ENCODE measurements around the gene SLC4A8.

SLC4A8 gene

DNA sequence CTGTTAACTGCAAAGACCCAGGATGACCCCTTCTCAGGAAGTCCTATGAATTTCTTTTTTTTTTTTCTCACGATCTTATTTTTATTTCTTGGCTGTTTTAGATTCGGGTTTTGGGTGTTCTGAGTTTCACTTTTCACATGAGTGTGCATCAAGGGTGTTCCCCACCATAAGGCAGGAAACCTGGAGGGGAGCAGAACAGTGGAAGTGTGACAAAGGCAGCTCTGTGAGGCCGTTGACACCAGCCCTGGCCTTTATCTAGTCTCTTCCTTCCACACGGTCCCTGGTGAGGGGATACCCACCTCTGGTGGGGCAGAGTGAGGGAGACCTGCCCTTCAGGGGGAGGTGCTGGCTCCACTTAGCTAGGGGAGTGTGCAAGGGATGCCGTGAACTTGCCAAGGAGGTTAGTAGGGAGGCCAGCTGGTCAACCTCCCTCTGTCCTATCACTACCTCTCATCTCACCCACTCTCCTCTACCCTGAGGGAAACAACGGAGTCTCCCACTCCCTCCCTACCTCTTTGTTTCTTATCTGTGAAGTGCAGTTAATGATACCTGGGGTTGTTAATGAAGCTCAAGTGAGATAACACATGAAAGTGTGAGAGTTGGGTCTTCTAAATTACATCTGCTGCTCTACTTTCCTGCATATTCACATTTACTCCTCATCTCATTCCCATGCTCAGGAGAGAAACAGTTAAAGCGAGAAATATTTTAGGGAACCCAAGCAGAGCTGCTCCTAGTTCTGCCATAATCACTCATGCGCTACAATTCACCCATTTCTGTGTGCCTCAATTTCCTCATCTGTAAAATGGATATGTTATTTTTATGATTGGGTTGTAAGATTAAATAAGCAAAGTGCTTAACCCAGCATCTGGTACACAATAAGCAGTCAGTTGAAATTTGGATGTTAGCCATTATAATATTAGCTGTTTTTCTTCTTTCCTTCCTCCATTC is 29.1 kb upstream of the SLC4A8 start:
- DNase-seq: no peak

DNA sequence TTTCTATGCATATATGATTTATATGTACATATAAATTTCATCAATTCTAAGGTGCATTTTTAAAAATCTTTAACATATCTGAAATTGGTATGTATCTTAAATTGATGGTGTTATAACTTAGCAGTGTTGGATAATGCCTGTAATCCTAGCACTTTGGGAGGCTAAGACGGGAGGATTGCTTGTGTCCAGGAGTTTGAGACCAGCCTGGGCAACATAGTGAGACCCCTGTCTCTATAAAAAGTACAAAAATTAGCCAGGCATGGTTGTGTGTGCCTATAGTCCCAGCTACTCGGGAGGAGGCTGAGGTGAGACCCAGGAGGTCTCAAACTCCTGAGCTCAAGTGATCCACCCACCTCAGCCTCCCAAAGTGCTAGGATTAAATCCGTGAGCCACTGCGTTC is 27.0 kb upstream of the SLC4A8 start:
- DNase-seq: no peak

DNA sequence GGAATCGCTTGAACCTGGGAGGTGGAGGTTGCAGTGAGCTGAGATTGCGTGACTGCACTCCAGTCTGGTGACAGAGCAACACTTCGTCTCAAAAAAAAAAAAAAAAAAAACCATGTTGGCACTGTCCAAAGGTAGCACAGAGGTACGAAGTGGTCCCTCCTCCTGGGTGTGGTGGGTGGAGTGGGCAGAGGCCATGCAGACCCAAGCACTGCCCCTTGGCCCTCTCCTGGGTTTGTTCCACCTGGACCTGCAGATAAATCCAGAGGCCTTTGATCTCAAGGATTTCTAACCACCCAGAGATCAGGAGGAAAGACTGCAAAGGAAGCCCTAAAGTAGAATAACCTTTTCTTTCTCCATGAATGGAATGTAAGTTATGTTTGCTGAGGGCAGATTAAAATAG is 24.7 kb upstream of the SLC4A8 start:
- DNase-seq: no peak

DNA sequence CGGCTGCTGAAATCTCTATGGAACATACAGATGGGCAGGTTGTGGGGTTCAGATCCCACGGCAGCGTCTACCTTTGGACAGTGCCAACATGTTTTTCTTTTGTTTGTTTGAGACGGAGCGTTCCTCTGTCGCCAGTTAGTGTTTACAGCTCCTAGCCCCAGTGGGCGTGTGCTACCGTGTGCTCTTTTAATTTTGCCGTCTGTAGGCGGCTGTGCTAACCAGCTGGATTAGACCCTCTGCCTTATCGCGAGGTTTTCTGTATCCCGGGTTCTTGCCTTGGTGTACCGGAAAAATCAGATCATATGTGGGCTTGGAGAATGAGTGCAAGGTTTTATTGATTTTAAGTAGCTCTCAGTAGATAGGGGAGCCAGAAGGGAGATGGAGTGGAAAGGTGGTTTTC is 23.6 kb upstream of the SLC4A8 start:
- DNase-seq: no peak

DNA sequence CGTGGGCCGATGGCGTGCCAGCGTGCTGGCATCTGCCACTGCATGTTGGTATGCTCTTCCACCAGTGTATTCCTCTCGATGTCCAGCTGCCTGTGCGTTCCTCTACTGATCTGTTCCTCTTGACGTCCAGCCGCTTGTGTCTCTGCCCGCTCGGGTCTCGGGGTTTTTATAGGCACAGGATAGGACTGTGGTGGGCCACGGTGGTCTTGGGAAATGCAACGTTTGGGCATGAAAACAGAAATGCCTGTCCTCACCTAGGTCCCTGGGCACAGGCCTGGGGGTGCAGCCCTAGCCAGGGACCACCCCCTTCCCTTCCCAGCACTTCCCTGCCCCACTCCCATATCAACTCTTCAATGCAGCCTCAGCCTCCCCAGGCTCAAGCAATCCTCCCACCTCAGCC is 23.1 kb upstream of the SLC4A8 start:
- no peak for DNase-seq

DNA sequence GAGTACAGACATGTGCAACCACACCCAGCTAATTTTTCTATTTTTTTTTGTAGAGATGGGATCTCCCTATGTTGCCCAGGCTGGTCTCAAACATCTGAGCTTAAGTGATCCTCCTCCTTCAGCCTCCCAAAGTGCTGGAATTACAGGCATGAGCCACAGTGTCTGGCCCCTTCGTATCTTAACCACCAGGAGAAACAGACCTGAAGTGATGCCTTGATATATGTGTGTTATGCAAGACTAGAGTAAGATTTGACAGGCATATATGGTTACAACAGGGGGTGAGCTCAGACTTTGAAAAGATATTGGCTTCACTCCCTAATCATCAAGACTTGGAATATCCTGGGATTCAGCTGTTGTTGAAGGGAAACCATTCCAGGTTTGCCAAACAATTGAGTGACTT is 22.7 kb upstream of the SLC4A8 start:
- DNase-seq: no peak

DNA sequence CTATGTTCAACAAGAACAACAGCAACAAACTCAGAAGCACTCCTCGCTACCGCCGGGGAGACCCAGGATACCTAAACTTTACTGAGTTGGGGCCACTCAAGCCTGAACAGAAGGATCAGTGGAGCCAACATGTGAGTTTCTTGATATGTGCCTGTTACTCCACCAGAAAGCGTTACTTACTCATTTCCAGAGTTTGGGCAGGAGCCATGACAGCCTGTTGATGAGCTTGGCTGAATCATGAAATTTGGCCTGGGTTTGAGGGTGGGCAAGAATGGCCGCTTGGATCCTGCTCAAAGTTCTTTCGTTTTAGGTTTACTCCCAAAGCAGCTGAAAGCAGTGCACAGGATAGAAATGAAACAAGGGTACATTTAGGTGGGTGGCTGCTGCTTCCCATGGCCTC is 21.5 kb upstream of the SLC4A8 start:
- no peak for DNase-seq

DNA sequence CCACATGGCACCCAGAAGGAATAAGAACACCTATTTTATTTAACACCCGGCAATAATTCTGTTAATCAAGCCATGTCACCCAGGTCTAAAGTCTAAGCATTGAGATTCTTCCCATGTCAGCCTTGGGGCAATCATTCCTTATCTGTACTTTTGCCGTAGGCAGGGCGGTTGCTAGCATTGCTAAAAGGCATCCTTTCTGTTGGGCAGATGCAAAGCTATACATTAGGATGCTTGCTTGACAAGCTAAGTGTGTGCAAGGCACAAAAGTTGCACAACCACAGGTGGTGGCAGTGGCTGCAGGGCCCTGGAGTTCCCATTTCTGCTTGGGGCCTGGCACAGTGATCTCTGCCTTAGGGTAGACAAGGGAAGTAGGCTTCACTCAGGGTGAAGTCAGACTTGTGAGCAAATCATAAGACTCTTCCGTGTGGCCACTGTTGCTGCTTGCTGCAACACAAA is 20.9 kb upstream of the SLC4A8 start:
- DNase-seq: no peak

DNA sequence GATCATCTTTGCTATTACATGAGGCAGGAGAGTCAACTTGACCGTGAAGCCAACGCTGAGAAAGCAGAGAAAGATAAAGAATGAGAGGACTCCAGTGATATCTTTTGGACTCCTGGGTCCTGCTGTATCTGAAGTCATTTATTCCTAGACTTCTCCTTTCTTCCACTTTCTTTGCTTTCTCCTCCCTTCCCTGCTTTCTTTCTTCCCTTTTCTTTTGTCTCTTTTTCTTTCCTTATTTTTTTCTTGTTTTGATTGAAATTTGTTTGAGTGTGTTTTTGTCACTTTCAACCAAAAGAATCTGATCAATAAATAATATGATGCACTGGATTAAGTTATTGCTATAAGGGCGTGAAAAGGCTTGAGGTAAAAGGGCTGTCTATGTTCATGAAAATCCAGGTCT is 20.0 kb upstream of the SLC4A8 start:
- DNase-seq: no peak

DNA sequence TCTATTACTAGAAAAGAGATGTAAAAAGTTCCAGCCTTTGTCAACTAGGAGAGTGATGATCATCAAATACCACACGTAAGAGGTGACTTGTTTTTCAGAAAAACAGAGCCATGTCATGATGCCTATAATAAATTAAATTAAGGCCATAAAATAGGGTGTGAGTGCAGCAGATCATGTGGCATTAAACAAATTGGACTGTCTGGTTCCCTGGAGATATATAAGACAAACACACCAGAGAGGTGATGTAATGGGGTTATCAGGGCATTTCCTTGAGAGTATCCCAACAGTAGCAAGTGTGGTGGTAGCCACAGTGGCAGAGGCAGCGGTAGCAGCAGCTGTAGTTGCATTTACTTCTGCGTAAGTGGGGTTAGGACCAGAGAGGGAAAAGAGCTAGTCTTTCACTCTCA is 18.8 kb upstream of the SLC4A8 start:
- DNase-seq: no peak

DNA sequence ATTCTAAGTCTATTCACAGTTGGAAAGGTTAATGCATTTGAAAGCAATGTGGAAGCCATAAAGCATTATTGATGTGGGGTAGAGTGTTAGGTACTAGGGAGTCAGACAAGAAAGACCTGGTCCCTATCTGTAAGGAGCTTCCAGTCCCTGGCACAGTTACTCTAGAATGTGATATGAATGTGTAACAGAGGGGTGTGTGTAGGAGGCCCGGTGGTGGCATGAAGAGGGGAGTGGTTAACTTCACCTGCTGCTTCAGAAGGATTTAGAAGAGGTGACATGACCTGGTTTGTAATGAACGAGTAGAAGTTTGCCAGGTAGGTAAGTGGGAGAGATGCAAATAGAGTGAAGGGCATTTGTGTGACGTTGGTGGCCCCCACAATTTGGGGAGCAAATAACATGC is 18.3 kb upstream of the SLC4A8 start:
- DNase-seq: no peak

DNA sequence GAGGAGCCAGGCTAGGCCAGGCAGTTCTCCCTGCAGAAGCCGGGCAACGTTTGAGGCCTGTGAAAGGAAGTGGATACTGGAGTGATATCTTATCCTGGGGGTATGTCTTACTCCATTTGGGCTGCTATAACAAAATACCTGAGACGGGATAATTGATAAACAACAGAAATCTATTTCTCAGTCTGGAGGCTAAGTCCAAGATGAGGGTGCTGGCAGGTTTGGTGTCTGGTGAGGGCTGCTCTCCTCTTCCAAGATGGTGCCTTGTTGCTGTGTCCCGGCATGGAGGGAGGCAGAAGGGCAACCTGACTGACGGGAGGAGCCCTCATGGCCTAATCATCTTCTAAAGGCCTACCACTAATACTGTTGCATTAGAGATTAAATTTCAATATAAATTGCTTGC is 17.8 kb upstream of the SLC4A8 start:
- DNase-seq: no peak

DNA sequence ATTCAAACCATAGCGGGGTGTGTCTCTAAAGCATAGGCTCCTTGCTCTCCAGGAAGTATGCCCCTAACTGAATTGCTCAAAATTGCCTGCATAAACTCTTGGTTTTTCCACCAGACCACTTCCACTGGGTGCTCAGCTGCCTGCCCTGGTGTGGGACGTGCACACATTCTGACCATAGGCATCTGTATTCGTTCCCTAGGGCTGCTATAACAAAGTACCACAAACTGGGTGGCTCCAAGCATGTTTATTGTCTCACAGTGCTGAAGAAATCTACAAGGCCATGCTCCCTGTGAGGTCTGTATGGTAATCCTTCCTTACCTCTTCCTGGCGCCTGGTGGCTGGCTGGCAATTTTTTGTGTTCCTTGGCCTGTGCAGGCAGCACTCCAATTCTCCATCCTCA is 17.0 kb upstream of the SLC4A8 start:
- no peak for DNase-seq

DNA sequence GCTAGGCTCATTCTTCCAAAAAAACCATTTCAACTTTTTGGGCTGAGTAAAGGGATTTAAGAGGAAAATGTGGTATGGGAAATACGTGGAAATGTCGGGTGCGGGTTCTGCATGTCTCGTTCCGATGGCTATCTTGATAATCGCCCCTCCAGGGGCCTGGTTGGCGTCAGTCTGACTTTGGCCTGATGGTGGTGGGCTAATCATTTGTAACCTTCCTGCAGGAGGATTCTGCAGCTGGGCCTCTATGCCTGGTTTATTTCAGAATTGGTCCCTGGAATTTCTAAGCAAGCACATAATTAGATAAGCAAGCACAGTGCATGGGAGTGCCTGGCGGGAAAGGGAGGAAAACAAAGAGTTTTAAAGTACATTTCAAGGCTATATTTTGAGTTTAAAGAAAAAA is 14.8 kb upstream of the SLC4A8 start:
- no peak for DNase-seq

DNA sequence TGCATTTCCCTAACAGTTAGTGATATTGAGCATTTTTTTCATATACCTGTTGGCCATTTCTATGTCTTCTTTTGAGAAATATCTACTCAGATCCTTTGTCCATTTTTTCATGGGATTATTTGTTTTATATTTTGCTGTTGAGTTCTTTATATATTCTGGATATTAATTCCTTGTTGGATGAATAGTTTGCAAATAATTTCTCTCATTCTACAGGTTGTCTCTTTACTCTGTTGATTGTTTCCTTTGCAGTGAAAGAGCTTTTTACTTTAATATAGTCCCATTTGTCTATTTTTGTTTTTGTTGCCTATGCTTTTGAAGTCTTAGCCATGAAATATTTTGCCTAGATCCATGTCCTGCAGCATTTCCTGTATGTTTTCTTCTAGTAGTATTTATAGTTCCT is 11.5 kb upstream of the SLC4A8 start:
- DNase-seq: no peak

DNA sequence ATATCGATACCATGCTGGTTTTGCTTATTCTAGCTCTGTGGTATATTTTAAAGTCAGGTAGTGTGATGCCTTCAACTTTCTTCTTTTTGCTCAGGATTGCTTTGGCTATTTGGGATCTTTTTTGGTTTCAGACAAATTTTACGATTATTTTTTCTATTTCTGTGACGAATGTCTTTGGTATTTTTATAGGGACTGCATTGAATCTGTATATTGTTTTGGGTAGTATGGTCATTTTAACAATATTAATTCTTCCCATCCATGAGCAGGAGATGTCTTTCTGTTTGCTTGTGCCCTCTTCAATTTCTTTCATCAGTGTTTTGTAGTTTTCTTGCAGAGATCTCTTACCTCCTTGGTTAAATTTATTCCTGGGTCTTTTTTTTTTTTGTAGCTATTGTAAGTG is 10.8 kb upstream of the SLC4A8 start:
- no peak for DNase-seq

DNA sequence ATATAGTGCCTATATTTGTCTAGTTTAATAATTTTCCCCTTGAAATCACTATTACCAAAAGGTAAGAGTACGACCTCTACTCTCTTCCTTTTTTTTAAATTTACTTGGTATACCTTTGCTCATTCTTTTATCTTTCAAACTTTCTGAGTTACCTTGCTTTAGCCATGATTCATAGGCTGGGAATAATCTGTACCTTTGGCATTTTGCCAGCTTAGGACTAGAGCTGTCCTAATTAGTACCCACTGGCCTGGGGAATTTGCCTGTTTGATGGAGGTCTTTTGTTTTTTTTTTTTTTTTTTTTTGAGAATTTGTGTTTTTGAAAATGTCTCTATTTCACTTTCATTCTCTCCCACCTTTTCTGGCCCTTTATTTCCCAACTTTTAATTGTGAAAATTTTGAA is 8.7 kb upstream of the SLC4A8 start:
- no peak for DNase-seq

DNA sequence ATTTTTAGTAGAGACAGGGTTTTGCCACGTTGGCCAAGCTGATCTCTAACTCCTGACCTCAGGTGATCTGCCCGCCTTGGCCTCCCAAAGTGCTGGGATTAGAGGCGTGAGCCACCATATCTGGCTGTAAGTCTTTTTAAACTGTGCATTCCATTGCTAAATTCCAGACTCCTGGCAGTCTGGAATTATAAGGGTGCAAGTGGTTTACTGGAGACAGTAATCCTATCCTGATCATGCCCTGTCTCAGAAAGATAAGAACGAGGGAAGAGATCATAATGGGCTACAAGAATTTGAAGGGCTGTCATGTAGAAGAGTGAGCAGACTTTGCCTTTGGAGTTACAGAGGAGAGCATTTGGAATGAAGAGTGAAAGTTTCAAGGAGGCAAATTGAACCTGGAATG is 6.8 kb upstream of the SLC4A8 start:
- DNase-seq: no peak

DNA sequence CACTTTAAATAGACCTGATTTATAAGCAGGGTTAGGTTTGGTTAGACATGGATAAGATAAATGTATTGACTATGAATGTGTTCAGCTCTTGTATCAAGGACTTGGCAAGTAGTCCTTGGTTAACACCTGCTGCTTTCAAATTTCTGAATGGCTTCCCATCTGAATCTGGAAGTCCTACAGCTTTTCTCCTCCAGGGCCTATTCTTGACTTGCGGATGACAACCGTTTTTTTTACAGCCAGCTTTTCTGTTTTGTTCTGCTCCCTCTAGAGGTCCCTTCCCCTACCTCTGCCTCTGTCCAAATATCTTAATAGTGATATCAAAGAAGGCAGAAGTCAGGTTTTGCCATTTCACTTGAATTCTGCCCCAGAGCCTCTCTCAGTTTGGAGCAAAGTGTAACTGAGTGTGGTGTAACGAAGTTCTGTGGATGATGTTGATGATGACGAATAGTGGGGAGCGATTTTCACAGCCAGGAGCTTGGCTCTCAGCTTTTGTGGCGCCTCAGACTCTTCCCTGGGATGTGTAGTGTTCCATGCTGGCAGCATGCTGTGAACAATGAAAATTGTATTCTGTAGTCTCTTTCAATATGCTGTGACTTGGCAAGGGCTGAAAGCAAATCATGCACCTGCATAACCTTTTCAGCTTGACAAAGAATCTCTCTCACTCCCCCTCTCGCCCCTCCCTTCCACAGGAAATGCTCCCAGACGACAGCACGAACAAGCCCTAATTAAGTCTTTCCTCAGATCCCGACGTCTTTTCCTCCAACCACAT is 5.0 kb upstream of the SLC4A8 start:
- DNase-seq: peak; percentile 12

DNA sequence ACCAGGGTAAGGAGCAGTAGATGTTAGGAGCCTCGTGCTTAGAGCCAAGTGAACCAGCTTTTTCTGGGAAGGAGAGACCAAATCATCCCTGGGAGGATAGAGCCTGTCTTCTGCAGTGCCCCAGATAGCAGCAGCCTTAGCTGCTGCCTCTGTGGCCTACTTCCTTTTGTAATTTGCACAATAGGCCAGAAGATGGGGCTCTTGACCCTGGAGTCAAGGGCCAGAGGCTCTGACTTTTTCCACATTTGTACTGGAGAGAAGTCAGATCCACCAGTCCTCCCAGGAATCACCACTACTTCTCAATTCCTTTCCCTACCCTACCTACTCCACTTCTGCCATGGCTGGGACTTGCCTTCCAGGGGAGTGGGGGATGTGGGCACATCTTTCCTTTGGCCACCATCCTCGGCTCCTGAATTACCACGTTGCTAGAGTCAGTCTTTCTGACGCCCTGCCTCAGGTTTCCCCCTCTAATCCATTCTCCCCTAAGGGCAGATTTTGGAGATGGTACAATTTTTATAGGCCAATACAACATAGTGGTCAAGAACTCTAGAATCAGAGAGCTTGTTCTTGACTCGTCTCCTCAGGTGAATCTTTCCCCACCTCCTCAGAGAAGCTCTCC is 3.3 kb upstream of the SLC4A8 start:
- DNase-seq: peak; percentile 56

DNA sequence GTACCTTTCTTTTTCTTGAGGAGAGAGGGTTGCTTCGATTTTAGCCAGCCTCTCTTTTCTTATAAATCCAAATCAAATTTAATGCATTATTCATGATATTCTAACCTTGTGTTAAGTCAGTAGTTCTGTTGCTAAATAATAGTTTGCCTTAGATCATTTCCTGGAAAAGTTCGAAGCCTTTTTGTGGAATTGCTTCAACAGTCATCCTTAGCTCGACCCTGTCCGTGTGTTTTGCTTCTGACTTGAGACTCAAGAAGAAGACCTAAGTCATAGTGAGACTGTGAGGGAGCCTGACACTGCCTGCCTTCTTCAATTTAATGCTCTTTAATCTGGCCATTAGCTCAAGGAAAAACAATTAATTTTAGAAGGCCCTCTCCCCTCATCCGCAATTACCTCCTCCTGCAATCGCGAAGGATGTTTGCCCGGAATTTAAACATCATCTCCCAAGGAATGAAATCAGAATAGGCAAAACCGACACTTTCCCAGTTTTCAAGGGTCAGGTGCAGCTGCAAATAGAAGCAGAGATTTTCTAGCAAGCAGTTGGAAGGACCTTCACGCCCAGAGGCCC is 453 bp upstream of the SLC4A8 start:
- DNase-seq: no peak

DNA sequence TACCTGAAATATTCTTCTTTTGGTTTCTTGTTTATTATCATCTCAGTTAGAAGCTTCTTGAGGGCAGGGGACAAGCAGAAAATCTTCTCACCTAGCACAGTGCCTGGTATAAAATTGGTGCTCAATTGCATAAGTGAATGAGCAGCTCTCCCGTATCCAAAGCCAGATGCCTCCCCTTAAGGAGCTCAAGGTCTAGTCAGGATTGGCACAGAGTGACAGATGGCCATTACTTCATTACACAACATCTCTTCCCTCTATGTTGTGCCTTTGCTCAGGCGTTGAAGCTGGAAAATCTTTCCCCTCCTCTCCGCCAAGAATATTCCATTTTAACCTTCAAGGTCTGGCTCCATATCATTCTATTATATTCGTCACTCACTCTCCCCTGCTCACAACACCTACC is 3.6 kb downstream of the SLC4A8 start:
- DNase-seq: no peak

DNA sequence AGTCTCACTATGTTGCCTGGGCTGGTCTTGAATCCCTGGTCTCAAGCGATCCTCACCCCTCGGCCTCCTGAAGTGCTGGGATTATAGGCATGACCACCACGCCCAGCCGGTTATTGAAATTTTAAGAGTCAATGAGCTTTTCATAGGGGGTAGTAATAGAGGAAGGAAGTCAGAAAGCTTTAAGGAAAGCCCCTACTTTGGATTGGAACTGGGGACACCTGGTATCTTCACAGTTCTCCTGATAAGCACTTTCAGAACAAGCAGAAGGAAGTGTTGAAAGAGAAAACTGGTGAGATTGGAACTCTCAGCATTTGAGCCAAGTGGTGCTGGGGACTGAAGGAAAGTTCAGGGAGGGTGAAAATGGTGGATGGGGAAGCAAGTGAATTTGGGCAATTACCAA is 5.1 kb downstream of the SLC4A8 start:
- no peak for DNase-seq

Data from RPMI8226 (cell line).